ENCODE measurements around the gene NNMT.
"Not testable (repeated sequence)": the region's sequence is repeated elsewhere in the genome, so short reads cannot be mapped to it uniquely, and the experiment has no call there.

NNMT gene

GRCh38 chr11:114310095-114310494, 13.9 kb downstream of the NNMT start:
- no peak for DNase-seq (ENCODE audit: low read depth in 2 of 2)

- DNase-seq (ENCODE audit: low read depth in 2 of 2): no peak
Measured at GRCh38 chr11:114311946-114312345, 15.7 kb downstream of the NNMT start.

- no peak for DNase-seq (ENCODE audit: low read depth in 2 of 2)
Measured at GRCh38 chr11:114314096-114314495, 17.9 kb downstream of the NNMT start.

- DNase-seq (ENCODE audit: low read depth in 2 of 2): no peak
Measured at GRCh38 chr11:114315749-114316368, 19.7 kb downstream of the NNMT start.

GRCh38 chr11:114316980-114317786, 21.0 kb downstream of the NNMT start:
- DNase-seq (ENCODE audit: low read depth in 2 of 2): no peak

- DNase-seq (ENCODE audit: low read depth in 2 of 2): no peak
Measured at GRCh38 chr11:114317787-114318137, 21.6 kb downstream of the NNMT start.

GRCh38 chr11:114318361-114318760, 22.2 kb downstream of the NNMT start:
- no peak for DNase-seq (ENCODE audit: low read depth in 2 of 2)

- no peak for DNase-seq (ENCODE audit: low read depth in 2 of 2)
Measured at GRCh38 chr11:114319716-114320328, 23.6 kb downstream of the NNMT start.

GRCh38 chr11:114321621-114322257, 25.5 kb downstream of the NNMT start:
- no peak for DNase-seq (ENCODE audit: low read depth in 2 of 2)

- DNase-seq (ENCODE audit: low read depth in 2 of 2): no peak
Measured at GRCh38 chr11:114322934-114323333, 26.7 kb downstream of the NNMT start.

GRCh38 chr11:114326151-114326550, 30.0 kb downstream of the NNMT start:
- no peak for DNase-seq (ENCODE audit: low read depth in 2 of 2)

GRCh38 chr11:114326776-114327175, 30.6 kb downstream of the NNMT start:
- DNase-seq (ENCODE audit: low read depth in 2 of 2): no peak

- DNase-seq (ENCODE audit: low read depth in 2 of 2): no peak
Measured at GRCh38 chr11:114330373-114330772, 34.2 kb downstream of the NNMT start.

GRCh38 chr11:114340311-114341131, 44.3 kb downstream of the NNMT start:
- DNase-seq (ENCODE audit: low read depth in 2 of 2): no peak

GRCh38 chr11:114341667-114342066, 45.5 kb downstream of the NNMT start:
- not testable (repeated sequence) for DNase-seq (ENCODE audit: low read depth in 2 of 2)

GRCh38 chr11:114342476-114342875, 46.3 kb downstream of the NNMT start:
- no peak for DNase-seq (ENCODE audit: low read depth in 2 of 2)

GRCh38 chr11:114343020-114343419, 46.8 kb downstream of the NNMT start:
- no peak for DNase-seq (ENCODE audit: low read depth in 2 of 2)

- DNase-seq (ENCODE audit: low read depth in 2 of 2): no peak
Measured at GRCh38 chr11:114343493-114343892, 47.3 kb downstream of the NNMT start.

GRCh38 chr11:114344494-114344893, 48.3 kb downstream of the NNMT start:
- DNase-seq (ENCODE audit: low read depth in 2 of 2): no peak

GRCh38 chr11:114345575-114346222, 49.5 kb downstream of the NNMT start:
- DNase-seq (ENCODE audit: low read depth in 2 of 2): no peak

- DNase-seq (ENCODE audit: low read depth in 2 of 2): no peak
Measured at GRCh38 chr11:114346709-114347141, 50.5 kb downstream of the NNMT start.

All from stimulated activated CD4-positive, alpha-beta T cell treated with anti-CD3 and anti-CD28 coated beads, Interleukin-15, amount 100 ng/mL, for 48 hours (primary cell).